ENCODE data around the gene KL.

KL gene

DNA sequence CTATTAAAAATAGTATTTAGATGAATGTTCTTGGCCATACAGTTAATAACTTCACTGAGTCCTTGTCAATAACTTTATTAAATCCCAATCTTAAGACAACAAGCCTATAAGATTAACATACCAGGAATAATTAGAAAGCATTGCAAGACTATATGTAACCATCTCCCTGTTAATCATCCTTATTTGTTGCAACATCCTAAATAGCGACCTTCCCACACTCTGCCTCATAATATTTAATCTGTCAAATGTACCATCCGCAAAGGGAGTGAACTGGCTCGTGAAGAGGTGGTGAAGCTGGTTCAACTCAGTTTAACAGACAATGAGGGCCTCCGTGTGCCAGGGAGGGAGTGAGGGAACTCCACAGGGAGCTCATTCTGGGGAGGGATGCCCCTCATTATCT lies 33.9 kb downstream of the KL start:
- Histone ChIP-seq H3K27ac (ENCODE audit: insufficient read depth in 1 of 2, low read depth in 1 of 2, low read length in 2 of 2, poor library complexity in 1 of 2, severe bottlenecking in 2 of 2) (no peak overlapping the region), H3K36me3 (ENCODE audit: control insufficient read depth in 4 of 4, insufficient read depth in 4 of 4, low read length in 3 of 4) (no peaks in the 10 kb centered on the region), H3K4me1 (ENCODE audit: control extremely low read depth in 1 of 4, control insufficient read depth in 4 of 4, insufficient read depth in 4 of 4, low read length in 3 of 4) (no peaks in the 10 kb centered on the region), H3K27me3 (replicated peaks in 2 of 5; ENCODE audit: control insufficient read depth in 4 of 5, insufficient read depth in 5 of 5, low read length in 4 of 5) (no peaks in the 10 kb centered on the region), H3K9me3 (ENCODE audit: control extremely low read depth in 1 of 5, control insufficient read depth in 4 of 5, insufficient read depth in 2 of 5, low read depth in 1 of 5, low read length in 4 of 5) (peaks cover 0 to 2% (median 0%) of the 10 kb centered on the region in 5 experiments), H3K4me3 (ENCODE audit: control insufficient read depth in 1 of 7, extremely low read depth in 1 of 7, insufficient read depth in 4 of 7, low read depth in 2 of 7, low read length in 6 of 7) (no peak overlapping the region)
- DNase-seq = no peak
- 100% methylated on average over 1 of the region's 4 CpGs for WGBS (ENCODE audit: insufficient coverage)
- ChIA-PET POLR2A (no interaction called here), CTCF (no interaction called here)

DNA sequence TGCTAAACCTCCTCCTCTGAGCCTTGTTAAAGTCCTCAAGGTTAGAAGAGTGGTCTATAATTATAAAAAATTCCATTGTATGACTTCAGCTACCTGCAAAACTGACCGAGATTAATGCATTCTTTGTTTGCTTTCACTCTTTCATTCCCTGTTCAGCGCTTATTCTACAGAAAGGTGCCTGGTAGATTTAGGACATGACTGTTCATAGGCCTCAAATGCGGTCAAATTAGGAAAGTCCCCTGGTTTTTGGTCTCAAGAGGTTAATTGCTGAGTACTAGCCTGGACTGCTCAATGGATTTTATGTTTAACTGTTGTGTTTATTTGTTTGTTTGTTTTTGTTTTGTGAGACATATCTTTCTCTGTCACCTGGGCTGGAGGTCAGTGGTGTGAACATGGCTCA lies 35.4 kb downstream of the KL start:
- H3K9me3 ChIP-seq (ENCODE audit: control extremely low read depth in 1 of 5, control insufficient read depth in 4 of 5, insufficient read depth in 2 of 5, low read depth in 1 of 5, low read length in 4 of 5) = peaks cover 0 to 2% (median 0%) of the 10 kb centered on the region in 5 experiments
- H3K4me1 ChIP-seq (ENCODE audit: control extremely low read depth in 1 of 4, control insufficient read depth in 4 of 4, insufficient read depth in 4 of 4, low read length in 3 of 4) = no peaks in the 10 kb centered on the region
- no peak overlapping the region for H3K4me3 ChIP-seq (ENCODE audit: control insufficient read depth in 1 of 7, extremely low read depth in 1 of 7, insufficient read depth in 4 of 7, low read depth in 2 of 7, low read length in 6 of 7)
- no peak overlapping the region for H3K27ac ChIP-seq (ENCODE audit: insufficient read depth in 1 of 2, low read depth in 1 of 2, low read length in 2 of 2, poor library complexity in 1 of 2, severe bottlenecking in 2 of 2)
- CTCF ChIA-PET = no interaction called here
- 93% methylated on average over 2 of the region's 3 CpGs for WGBS (ENCODE audit: insufficient coverage)
- no peaks in the 10 kb centered on the region for H3K27me3 ChIP-seq (replicated peaks in 2 of 5; ENCODE audit: control insufficient read depth in 4 of 5, insufficient read depth in 5 of 5, low read length in 4 of 5)
- H3K36me3 ChIP-seq (ENCODE audit: control insufficient read depth in 4 of 4, insufficient read depth in 4 of 4, low read length in 3 of 4) = no peaks in the 10 kb centered on the region
- POLR2A ChIA-PET = no interaction called here
- no peak for DNase-seq

DNA sequence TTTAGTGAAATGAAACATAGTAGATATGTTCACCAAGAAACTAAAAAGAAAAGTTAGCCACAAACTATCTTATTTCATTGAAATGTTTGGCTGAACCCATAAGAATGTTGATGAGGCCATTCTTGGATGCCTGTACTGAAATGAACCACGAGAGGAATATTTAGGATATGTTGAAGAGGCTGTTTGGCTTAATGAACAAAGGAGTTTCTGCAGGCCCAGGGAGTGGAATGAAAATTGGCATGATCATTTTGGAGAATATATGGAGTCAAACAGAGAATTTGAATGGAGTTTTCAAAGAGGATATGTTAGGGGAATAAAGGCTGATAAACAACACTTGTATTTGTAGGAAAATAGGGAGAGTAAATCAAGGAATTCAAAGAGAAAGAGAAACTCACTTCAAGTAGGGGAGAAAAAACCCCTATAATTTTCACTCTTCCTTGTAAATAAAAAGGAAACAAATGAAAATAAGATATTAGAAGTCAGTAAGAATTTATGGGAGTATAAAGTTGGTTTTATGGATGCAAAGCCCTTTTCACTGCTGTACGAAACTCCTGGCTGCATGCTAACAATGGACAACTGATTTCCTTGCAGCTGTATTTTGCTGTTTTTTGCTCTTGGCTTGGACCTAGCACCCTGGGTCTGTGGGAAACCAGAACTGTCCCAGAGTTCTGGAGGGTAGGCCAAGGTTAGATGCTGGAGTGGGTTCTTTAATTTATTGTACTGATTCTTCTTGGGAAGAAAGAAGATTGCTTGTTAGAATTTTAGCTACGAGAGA lies 36.5 kb downstream of the KL start:
- Histone ChIP-seq H3K36me3 (ENCODE audit: control insufficient read depth in 4 of 4, insufficient read depth in 4 of 4, low read length in 3 of 4) (no peaks in the 10 kb centered on the region), H3K4me1 (ENCODE audit: control extremely low read depth in 1 of 4, control insufficient read depth in 4 of 4, insufficient read depth in 4 of 4, low read length in 3 of 4) (no peaks in the 10 kb centered on the region), H3K9me3 (ENCODE audit: control extremely low read depth in 1 of 5, control insufficient read depth in 4 of 5, insufficient read depth in 2 of 5, low read depth in 1 of 5, low read length in 4 of 5) (peaks cover 0 to 2% (median 0%) of the 10 kb centered on the region in 5 experiments), H3K4me3 (ENCODE audit: control insufficient read depth in 1 of 7, extremely low read depth in 1 of 7, insufficient read depth in 4 of 7, low read depth in 2 of 7, low read length in 6 of 7) (no peak overlapping the region), H3K27ac (ENCODE audit: insufficient read depth in 1 of 2, low read depth in 1 of 2, low read length in 2 of 2, poor library complexity in 1 of 2, severe bottlenecking in 2 of 2) (no peak overlapping the region), H3K27me3 (replicated peaks in 2 of 5; ENCODE audit: control insufficient read depth in 4 of 5, insufficient read depth in 5 of 5, low read length in 4 of 5) (no peaks in the 10 kb centered on the region)
- DNase-seq = no peak
- ChIA-PET CTCF (no interaction called here), POLR2A (no interaction called here)
- 100% methylated on average over 3 of the region's 3 CpGs for WGBS (ENCODE audit: insufficient coverage)

DNA sequence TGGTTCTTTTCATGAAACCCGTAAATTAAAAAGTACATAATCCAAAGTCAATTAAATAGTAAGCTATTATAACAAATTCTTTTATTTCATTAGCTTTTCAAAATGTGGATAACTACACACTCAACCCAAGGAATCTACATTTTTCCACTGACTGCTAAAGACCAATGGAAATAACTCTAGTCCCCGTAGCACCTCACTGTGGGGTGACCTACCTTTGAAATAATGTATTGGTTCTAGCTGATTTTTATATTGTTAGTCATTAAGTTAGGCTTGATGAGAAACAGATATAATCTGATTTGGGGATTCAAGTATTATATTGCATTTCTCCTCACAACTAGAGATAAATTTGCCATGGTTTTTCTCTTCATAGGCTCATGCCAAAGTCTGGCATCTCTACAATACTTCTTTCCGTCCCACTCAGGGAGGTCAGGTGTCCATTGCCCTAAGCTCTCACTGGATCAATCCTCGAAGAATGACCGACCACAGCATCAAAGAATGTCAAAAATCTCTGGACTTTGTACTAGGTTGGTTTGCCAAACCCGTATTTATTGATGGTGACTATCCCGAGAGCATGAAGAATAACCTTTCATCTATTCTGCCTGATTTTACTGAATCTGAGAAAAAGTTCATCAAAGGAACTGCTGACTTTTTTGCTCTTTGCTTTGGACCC lies 37.3 kb downstream of the KL start:
- CTCF ChIA-PET = no interaction called here
- 98% methylated on average over 5 of the region's 7 CpGs for WGBS (ENCODE audit: insufficient coverage)
- Histone ChIP-seq H3K4me1 (ENCODE audit: control extremely low read depth in 1 of 4, control insufficient read depth in 4 of 4, insufficient read depth in 4 of 4, low read length in 3 of 4) (no peaks in the 10 kb centered on the region), H3K27me3 (replicated peaks in 2 of 5; ENCODE audit: control insufficient read depth in 4 of 5, insufficient read depth in 5 of 5, low read length in 4 of 5) (no peaks in the 10 kb centered on the region), H3K9me3 (ENCODE audit: control extremely low read depth in 1 of 5, control insufficient read depth in 4 of 5, insufficient read depth in 2 of 5, low read depth in 1 of 5, low read length in 4 of 5) (no peaks in the 10 kb centered on the region), H3K36me3 (ENCODE audit: control insufficient read depth in 4 of 4, insufficient read depth in 4 of 4, low read length in 3 of 4) (no peaks in the 10 kb centered on the region), H3K27ac (ENCODE audit: insufficient read depth in 1 of 2, low read depth in 1 of 2, low read length in 2 of 2, poor library complexity in 1 of 2, severe bottlenecking in 2 of 2) (no peak overlapping the region), H3K4me3 (ENCODE audit: control insufficient read depth in 1 of 7, extremely low read depth in 1 of 7, insufficient read depth in 4 of 7, low read depth in 2 of 7, low read length in 6 of 7) (no peak overlapping the region)
- POLR2A ChIA-PET = no interaction called here
- DNase-seq = no peak

DNA sequence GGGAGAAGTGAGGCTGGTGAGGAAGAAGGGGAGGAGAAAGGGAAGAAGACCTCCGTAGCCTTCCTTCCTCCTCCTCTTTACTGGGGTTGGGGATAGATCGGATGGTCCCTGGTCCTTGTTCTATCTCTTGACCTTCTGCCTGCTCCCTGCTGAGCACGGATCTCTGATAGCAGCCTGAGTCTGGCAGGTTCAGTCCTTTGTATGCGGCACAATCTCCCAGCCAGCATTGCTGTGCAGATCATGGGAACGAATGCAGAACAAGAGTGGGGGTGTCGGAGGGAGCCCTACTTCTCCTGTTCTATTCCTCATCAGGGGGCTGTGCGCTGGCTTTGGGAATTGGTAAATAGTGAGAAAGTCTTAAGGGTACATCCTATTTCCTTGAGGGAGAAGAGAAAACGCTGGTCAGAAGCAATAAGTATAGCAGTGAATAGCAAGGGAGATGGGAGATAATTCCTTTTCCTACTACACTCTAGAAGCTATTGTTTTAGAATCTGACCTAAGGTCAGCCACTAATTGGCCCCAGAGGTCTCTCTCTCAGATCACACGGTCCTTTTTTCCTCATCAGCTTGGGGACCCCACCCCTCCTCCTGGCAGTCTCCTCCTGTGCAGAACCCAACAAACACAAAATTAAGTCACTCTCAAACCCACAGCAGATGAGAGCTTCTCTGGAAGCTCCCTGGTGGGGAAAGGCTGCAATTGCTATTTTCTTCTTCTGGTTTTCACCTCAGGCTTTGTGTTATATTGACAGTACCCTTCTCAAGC lies 41.0 kb downstream of the KL start:
- 80% methylated on average over 4 of the region's 9 CpGs for WGBS (ENCODE audit: insufficient coverage)
- ChIA-PET CTCF (interaction anchor here (0.8 to 1.0 kb wide), 2 partner anchors 21 to 71 kb away, joined by 4 read pairs; no protein-coding TSS in a partner anchor), POLR2A (no interaction called here)
- H3K4me1 ChIP-seq (ENCODE audit: control extremely low read depth in 1 of 4, control insufficient read depth in 4 of 4, insufficient read depth in 4 of 4, low read length in 3 of 4) = no peaks in the 10 kb centered on the region
- no peaks in the 10 kb centered on the region for H3K9me3 ChIP-seq (ENCODE audit: control extremely low read depth in 1 of 5, control insufficient read depth in 4 of 5, insufficient read depth in 2 of 5, low read depth in 1 of 5, low read length in 4 of 5)
- no peak overlapping the region for H3K27ac ChIP-seq (ENCODE audit: insufficient read depth in 1 of 2, low read depth in 1 of 2, low read length in 2 of 2, poor library complexity in 1 of 2, severe bottlenecking in 2 of 2)
- H3K36me3 ChIP-seq (ENCODE audit: control insufficient read depth in 4 of 4, insufficient read depth in 4 of 4, low read length in 3 of 4) = no peaks in the 10 kb centered on the region
- no peaks in the 10 kb centered on the region for H3K27me3 ChIP-seq (replicated peaks in 2 of 5; ENCODE audit: control insufficient read depth in 4 of 5, insufficient read depth in 5 of 5, low read length in 4 of 5)
- H3K4me3 ChIP-seq (ENCODE audit: control insufficient read depth in 1 of 7, extremely low read depth in 1 of 7, insufficient read depth in 4 of 7, low read depth in 2 of 7, low read length in 6 of 7) = no peak overlapping the region
- DNase-seq = peak; percentile 8 to 18 (median 11)

DNA sequence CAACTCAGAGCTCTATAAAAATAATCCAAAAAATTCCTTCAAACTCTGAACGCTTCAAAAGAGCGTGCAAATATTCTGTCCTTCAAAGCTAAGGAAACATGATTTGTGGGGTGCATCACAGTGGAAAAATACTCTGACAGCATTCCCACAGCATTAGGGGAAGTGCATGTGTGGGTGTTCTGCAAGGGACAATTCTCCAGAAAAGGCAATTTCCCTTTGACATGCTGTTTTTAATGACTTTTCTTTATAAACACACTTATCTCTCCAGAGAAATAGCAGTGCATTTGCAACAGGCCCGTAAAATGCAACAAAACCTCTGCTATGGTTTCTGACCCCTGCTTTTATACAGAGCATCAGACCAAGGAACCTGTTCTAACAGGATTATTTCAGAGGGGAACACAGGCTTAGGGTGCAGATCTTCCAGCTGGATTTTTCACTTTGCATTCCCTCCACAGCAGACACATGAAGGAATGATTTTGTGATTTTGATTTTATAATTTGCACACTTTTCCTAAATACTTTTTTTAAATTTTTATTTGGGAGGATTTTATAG lies 42.6 kb downstream of the KL start:
- no peak for DNase-seq
- H3K9me3 ChIP-seq (ENCODE audit: control extremely low read depth in 1 of 5, control insufficient read depth in 4 of 5, insufficient read depth in 2 of 5, low read depth in 1 of 5, low read length in 4 of 5) = no peaks in the 10 kb centered on the region
- ChIA-PET CTCF (interaction anchor here (0.6 to 0.7 kb wide), 2 partner anchors 11 to 360 kb away, joined by 3 read pairs; no protein-coding TSS in a partner anchor), POLR2A (interaction anchor here (0.6 kb wide), 1 partner anchor 252 kb away, joined by 3 read pairs; no protein-coding TSS in a partner anchor)
- 100% methylated on average over 1 of the region's 3 CpGs for WGBS (ENCODE audit: insufficient coverage)
- no peaks in the 10 kb centered on the region for H3K27me3 ChIP-seq (replicated peaks in 2 of 5; ENCODE audit: control insufficient read depth in 4 of 5, insufficient read depth in 5 of 5, low read length in 4 of 5)
- no peaks in the 10 kb centered on the region for H3K36me3 ChIP-seq (ENCODE audit: control insufficient read depth in 4 of 4, insufficient read depth in 4 of 4, low read length in 3 of 4)
- H3K4me1 ChIP-seq (ENCODE audit: control extremely low read depth in 1 of 4, control insufficient read depth in 4 of 4, insufficient read depth in 4 of 4, low read length in 3 of 4) = no peaks in the 10 kb centered on the region
- no peak overlapping the region for H3K4me3 ChIP-seq (ENCODE audit: control insufficient read depth in 1 of 7, extremely low read depth in 1 of 7, insufficient read depth in 4 of 7, low read depth in 2 of 7, low read length in 6 of 7)
- H3K27ac ChIP-seq (ENCODE audit: insufficient read depth in 1 of 2, low read depth in 1 of 2, low read length in 2 of 2, poor library complexity in 1 of 2, severe bottlenecking in 2 of 2) = no peak overlapping the region

All from common myeloid progenitor, CD34-positive (primary cell).